Inflammatory macrophage treated with lipopolysaccharide for 4 hours (primary cell): Measurements from ENCODE around the gene KIAA0753.
"Not testable (repeated sequence)": the region's sequence is repeated elsewhere in the genome, so short reads cannot be mapped to it uniquely, and the experiment has no call there.

Experiments
- DNase-seq: peaks from one replicate; pipeline ENCODE4 v3.0.0-alpha.2; 2020

The KIAA0753 gene

DNA sequence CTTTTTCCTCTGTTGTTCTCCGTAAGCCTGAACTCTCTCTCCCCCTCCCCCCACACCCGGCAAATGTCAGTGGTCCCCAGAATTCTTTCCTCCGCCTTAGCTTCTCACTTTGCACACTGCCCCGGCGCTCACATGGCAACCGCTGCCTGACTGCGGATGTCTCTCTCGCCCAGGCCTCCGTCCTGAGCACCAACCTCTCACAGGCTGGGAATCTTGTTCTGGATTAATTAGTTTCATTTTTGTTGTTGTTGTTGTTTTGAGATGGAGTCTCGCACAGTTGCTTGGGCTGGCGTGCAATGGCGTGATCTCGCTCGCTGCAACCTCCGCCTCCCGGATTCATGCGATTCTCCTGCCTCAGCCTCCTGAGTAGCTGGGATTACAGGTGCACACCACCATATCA is 27.7 kb upstream of the KIAA0753 start:
- DNase-seq = no peak

DNA sequence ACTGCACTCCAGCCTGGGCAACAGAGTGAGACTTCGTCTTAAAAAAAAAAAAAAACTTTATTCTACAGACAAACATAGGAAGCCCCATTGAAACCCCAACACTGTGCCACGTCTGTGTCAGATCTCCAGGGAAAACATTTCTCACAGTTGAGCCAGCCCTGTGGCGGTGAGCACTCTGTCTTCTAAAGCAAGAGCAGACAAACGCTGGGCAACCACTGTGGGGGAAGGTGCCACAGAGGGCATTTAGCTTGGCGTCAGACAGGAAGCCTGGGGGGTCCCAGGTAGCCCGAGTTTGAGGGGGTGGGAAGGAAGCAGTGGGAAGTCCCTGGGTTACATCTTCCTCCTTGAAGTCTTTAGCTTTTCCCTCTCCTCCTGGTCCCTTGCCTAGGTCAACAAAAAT is 27.0 kb upstream of the KIAA0753 start:
- no peak for DNase-seq

DNA sequence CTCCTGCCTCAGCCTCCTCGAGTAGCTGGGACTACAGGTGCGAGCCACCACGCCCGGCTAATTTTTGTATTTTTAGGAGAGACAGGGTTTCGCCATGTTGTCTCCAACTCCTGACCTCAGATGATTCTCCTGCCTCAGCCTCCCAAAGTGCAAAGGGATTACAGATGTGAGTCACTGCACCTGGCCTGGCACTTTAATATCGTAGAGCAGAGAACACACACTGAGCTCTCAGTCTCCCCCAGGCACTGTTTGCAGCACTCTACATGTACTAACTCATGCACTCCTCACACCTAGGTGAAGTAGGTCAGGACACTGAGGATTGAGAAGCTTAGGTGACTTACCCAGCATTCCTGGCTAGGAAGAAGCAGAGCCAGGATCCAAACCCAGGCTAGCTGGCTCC is 26.0 kb upstream of the KIAA0753 start:
- no peak for DNase-seq

DNA sequence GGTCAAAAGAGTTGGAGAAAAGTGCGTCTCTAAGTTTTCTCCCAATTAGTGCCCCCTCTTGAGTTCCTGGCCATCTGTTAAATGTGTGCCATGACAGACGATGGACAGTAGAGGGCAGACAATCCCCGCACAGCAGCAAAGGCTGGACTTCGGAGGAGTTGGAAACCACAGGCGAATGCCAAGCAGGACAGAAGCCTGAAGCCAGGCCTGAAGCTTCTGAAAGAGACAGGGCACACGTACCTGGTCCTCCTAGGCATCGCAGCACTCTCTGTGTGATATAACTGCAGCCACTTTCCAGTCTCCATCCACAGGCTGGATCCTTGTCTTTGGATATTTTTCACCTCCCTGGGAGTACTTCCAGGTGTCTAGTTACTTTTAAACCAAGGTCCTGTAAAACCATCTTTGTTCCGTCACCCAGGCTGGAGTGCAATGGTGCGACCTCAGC is 25.6 kb upstream of the KIAA0753 start:
- DNase-seq = peak; percentile 72

DNA sequence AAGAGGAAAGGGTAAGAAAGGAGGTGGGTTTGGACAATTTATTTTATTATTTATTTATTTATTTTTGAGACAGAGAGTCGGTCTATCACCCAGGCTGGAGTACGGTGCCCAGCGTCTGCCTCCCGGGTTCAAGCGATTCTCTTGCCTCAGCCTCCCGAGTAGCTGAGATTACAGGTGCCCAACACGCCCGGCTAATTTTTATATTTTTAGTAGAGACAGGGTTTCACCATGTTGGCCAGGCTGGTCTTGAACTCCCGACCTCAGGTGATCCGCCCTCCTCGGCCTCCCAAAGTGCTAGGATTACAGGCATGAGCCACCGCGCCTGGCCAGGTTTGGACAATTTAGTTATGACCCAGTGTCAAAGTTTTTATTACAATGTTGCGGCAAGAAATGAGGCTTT is 22.7 kb upstream of the KIAA0753 start:
- not testable (repeated sequence) for DNase-seq

DNA sequence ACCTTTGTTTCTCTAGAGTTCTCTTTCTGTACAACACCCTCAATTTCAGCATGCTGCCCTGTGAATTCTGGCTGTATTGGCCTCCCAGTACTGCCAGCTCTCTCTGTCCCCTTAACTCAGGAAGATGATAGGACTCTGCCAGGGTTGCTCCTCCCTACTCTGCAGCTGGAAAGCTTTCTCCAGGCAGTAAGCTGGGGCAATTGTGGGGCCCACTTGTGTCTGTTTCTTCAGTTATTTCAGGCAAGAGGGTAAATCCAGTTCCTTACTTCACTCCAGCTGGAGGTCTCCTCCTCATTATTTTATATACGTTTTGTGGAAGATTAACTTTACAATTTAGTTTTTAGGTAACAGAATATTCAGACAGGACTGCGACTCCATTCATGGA is 20.9 kb upstream of the KIAA0753 start:
- DNase-seq = no peak

DNA sequence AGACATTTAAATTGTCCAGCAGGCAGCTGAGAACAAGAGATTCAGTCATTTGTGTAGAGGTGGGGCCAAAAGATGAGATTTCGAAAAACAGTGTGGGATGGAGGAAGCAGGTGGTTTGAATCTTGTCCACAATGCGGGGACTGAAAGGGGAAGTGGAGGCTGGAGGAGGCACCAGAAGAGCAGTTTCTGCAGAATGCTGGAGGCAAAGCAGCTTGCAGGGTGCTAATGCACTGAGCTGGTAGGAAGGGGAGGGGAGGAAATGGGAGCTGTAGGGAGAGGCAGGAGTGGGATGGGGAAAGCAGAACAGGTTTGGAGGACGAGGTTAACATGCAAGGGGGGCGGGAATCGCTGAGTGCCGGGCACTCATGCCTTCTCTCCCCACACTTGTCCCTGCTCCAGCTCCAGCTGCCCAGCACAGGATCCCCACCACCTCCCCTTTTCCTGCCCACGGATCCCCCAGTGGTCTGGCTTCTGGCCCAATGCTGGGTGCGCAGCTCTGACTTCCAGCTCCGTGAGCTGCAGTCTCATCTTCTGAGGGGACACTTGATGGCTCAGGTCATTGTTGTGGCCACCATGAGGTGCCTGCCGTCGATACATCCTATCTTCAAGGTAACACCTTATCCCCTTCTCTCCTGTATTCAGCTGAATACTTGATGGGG is 20.4 kb upstream of the KIAA0753 start:
- DNase-seq = peak; percentile 82

DNA sequence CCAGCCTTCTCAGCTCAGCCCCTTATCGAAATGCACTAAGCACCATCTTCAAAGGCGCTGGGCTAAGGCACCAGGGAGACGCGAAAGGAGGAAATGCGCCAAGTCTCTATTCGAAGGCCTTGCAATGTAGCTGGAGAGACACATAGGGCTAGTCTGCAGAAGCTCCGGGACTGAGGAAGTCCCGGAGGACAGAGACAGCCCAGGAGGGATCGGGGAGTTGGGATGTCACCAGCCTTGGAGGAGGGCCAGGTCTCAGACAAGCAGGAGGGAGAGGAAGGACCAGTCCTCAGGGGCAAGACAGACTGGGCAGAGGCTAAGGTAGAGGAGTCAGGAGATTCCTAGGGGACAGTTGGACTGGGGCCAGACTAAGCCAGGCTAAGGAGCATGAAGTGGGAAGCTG is 19.6 kb upstream of the KIAA0753 start:
- DNase-seq = no peak

DNA sequence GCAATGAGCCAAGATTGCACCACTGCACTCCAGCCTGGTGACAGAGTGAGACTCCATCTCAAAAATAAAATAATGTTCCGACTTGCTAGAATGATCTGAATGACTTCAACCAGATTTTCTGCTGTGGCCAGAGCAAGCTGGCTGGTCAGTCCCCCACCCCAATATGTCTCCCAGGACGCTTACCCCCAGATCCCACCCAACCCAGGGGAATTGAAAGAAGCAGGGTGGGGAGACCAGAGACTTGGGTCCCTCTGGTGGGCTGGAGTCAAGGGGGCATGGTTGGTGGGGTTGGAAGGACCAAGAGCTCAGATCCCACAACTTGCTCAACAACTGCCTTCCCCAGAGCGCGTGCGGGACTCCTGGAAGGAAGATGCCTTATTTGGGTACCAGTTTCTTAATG is 17.9 kb upstream of the KIAA0753 start:
- not testable (repeated sequence) for DNase-seq

DNA sequence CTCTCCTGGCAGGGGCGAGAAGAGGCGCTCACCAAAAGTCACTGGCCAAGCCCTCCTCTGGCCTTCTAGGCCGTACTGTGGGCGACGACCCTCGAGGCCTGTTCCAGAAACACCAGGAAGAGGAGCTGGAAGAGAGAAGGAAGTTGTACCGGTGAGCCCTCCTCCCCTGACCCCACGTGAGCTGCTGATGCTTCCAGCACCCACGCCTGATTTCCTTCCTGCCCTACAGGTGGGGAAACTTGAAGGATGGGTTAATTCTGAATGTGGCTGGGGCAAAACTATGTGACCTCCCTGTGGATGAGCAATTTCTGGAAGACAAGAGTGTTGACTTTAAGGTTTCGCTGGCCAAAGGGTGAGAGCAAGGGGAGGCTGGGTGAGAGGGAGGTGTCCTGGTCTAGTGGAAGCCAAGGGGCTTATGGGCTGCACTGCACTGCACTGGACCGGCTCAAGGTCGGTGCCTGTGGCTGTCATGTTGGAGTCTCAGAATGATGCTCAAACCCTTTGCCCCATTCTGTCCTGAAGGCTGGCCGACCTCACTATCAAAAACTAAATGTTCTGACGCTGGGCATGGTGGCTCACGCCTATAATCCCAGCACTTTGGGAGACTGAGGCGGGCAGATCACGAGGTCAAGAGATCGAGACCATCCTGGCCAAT is 17.2 kb upstream of the KIAA0753 start:
- DNase-seq = no peak

DNA sequence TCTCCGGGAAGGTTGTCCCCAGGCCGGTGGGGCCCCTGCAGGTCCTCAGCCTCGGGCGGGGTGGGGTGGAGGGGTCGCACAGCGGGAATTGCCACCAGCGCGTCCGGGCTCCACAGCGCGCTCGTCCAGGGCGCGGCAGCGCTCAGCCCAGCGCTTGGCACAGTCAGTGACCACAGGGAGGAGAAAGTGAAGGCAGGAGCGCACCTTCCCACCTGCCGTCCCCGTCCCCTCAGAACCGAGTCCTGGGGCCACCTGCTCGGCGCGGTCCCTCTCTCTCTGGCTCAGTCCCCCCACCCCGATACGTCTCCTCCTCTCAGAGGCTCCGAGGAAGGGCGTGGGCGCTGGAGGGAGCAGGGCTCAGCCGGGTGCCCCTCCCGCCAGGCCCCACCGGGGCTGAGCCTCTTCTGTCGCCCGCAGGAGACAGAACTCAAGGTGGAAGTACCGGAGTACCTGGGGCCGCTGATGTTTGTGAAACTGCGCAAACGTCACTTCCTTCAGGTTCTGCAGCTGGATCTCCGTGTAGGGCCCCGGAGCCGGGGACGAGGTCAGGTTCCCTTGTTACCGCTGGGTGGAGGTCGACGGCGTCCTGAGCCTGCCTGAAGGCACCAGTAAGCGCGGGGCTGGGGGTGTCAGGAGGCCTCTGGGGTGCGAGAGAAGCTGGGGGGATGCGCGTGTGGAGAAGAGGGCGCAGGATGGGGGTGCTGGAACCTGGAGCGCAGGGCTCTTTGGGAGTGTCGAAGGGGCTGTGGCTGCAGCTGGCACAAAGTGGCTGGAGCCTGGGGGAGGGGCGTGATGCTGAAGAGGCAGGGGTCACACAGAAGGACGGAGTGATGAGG is 16.5 kb upstream of the KIAA0753 start:
- DNase-seq = not testable (repeated sequence)

DNA sequence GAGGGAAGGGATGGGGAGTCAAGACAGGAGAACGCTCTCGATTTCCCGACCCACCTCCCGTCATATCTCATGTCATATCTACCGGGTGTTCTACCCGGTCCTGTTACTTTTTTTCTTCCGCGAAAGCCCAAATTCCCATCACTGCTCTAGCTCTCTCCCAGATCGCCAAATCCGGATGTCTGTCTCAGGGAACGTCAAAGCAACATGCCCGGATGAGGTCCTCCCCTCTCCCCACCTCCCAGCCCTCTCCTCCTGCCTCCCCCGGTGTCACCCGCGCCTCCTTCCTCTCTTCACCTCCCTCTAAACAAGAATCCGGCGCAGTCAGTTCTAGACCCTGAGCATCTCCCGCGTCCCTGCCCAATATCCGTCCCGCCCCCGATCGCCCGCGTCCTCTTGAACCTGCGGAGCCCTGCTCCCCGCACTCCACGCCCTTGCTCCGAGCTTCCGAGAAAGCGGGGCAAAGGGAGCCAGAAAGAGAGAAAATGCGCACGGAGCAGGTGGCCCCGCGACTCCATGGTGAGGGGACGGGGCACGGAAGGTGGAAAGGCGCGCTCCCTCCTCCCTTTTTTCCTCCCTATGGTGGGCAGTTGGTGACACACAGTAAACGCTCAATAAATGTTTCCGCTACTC is 15.3 kb upstream of the KIAA0753 start:
- DNase-seq = not testable (repeated sequence)

DNA sequence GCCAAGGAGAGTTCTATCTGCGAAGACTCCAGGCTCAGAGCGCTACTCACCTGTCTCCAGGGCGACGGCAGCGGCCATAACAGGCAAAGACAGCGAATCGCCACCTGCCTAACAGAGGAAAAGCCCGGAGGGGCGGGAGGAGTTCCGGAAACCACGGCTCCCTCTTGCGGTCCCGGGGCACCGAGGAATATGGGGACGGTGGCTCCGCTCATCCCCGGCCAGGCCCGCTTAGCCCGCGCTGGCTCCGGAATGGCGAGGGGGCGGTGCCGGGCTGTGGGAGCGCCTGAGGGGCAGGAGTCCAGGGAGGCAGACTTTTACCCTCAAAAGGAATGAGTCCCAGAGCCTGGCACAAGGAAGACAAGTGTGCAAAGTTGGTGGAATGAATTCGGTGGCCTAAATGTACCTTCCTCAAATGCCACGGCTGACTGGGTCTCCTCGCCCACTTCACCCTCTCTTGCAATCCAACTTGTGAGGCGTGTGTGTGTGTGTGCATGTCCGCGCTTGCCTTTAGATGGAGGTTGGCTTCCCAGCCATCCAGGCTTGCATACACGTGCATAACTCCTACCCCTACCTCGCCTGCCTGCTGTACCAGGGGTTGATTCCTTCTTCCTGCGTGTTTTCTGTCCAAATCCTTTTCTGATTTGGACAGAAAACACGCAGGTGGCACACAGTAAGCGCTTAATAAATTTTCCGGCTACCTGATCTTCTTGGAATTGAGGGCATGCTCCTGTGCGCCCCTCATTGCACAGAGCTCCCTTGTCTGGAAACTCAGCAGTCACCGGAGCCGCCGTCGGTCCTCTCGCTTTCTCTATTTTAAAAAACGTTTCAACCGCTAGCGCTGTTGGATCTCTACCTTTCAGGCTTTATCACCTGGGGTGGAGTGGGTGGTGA is 14.6 kb upstream of the KIAA0753 start:
- no peak for DNase-seq

DNA sequence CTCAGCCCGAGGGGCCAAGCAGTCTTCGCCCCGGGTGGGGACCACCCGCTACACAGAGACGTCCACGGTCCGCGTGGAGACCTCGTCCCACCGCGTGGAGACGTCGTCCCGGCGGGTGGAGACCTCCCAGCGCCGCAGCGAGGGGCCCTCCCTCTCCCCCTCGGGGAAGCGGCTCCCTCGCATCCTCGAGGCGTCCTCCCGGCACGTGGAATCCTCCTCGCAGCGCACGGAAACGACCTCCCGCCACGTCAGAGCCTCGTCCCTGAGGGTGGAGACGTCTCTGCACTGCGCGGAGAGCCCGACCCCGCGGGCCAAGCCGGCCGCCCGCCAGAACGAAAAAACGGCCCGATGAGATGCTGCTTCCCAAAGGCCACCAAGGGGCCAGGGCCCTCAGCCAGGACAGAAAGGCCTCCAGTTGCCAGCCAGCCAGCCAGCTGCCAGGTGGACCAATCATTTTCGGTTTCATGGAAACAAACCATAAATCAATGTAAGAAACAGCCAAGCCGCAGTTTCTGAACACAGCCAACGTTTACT is 11.5 kb upstream of the KIAA0753 start:
- DNase-seq = no peak

DNA sequence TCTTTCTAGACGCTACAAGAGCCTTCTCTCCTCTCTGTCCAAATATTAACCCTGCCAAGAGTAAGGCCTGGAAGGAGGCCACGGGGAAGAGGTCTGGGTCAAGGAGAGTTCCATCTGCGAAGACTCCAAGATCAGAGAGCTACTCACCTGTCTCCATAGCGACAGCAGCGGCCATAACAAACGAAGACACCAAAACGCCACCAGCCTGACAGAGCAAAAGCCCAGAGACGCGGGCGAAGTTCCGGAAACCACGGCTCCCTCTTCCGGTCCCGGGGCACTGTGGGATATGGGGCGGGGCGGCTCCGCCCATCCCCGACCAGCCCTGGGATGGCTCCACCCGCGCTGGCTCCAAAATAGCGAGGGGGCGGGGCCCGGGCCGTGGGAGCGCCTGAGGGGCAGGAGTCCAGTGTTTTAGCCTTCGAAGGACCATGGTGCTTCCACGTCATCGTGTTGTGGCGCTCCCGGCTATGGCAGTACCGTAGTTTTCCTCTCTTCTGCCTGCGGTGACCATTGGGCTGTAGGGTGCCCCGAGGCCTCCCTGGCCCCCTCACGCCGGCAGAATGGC is 10.9 kb upstream of the KIAA0753 start, which contains the start of the genes C17orf100 and MED31:
Gene C17orf100 (plus strand): TSS at position 409 of the 565 bp plus-strand sequence. CDS start 152 bp downstream, at position 561.
Gene MED31 (minus strand): TSS at position 252 of the 565 bp plus-strand sequence. CDS start 77 bp downstream, at position 175.
- DNase-seq = peak; percentile 96

DNA sequence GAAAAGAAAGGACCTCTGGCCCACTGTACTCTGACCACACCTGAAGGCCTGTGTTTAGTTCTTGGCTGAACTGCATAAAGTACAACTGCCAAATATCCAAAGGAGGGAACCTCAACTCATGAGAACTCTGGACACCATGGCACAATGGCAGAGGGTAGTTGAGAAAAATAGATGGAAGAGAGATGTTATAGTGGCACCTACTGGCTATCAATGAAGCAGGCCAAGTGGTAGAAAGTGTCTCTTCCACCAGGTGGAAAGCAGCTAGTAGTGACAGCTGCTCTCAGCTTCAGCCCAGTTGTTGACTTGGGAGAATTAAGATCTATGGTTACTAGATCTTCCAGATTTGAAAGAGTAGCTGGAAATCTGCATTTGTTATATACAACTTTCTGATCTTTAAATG is 7.7 kb upstream of the KIAA0753 start:
- DNase-seq = peak; percentile 37

DNA sequence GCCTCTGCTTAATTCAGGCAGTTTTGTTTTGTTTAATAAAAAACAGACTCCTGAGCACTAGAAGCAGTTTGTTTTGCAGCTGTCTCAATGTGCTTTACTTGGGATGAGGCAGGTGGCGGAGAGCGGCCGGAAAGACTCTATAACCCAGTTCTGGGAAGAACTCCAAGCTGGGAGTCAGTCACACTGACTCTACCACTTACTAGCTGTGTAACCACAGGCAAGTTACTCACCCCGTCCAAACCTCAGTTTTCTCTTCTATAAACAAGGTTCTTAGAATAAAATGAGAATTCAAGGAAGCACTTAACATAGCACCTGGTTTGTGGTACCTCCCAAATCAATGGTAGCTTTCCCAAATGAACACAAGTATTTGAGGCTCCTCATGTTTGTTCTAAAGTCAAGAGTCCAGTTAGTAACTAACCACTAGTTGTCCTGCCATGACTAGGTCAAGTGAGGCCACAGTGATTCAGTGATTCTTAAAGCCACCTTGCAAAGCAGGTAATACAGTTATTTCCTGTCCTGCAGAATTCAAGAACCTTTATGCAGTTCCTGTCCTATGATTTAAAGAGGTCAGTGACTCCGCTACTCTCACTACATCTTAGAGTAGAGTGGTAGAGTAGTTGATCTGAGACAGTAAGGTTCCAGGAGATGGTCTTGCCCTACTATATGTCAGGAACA is 3.1 kb upstream of the KIAA0753 start:
- no peak for DNase-seq

DNA sequence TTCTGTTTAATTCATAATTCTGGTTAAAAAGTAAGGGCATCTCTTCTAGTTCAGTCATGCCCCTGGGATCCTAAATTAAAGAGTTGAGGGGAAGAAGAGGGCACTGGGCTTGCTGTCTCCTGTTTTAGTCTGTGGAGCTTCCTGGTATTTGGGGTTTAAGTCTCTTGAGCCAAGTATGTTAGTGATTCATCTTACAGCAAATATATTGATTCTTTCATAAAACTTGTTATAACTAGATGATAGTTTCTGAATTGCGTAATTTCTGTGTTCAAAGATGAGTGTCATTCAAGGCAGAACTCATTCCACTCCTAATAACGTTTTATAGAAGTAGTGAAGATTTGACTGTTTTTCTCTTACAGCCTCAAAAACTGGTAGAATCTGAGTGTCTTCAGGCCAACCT is 2.1 kb upstream of the KIAA0753 start:
- DNase-seq = no peak

DNA sequence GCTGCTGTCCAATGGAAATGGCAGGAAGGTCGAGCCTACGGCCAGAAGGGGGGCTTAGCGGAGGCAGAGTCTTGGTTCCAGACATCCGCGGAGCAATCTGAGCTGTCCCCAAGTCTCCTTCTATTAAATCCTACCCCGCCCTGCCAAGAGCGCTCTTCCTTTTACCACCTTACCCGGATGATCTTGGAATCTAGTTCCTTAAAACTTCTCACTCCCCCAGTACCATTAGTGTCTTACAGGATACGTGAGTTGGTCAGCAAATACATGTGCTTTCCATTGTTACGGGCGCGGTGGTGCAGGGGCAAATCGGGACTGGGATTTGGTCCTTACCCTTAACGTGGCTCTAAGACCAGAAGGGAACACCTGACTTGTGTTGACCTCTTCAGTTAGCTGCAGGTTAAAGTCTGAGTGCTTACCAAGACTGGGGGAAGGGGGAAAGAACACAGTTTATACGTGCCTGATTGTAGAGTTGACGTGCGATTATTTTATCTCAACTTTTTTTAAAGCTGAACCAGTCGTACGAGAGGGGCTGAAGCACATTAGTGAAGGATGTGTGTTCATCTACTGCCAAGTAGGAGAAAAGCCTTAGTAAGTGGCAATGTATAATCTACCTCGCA is 844 bp upstream of the KIAA0753 start:
- peak; percentile 41 for DNase-seq
